OCI-M2 (cell line): Measurements from ENCODE around the gene SFMBT2.
"Not testable (repeated sequence)": the region's sequence is repeated elsewhere in the genome, so short reads cannot be mapped to it uniquely, and the experiment has no call there.

ENCODE experiments used
- DNase-seq: peaks from one replicate; lab custom pipeline; 2025; ENCODE audit not compliant: unreplicated experiment; lab: John Stamatoyannopoulos, UW

Gene SFMBT2

GRCh38 chr10:7234109-7234508 is 176.7 kb downstream of the SFMBT2 start:
- no peak for DNase-seq

- DNase-seq: no peak
These were observed 177.4 kb downstream of the SFMBT2 start for GRCh38 chr10:7233259-7233991.

GRCh38 chr10:7231509-7232414 is 179.1 kb downstream of the SFMBT2 start:
- no peak for DNase-seq

GRCh38 chr10:7230951-7231350 is 179.9 kb downstream of the SFMBT2 start:
- DNase-seq: no peak

GRCh38 chr10:7230036-7230435 is 180.8 kb downstream of the SFMBT2 start:
- DNase-seq: no peak

GRCh38 chr10:7225133-7225532 is 185.7 kb downstream of the SFMBT2 start:
- no peak for DNase-seq

- no peak for DNase-seq
These were observed 191.9 kb downstream of the SFMBT2 start for GRCh38 chr10:7218968-7219367.

GRCh38 chr10:7212696-7213095 is 198.1 kb downstream of the SFMBT2 start:
- not testable (repeated sequence) for DNase-seq

GRCh38 chr10:7211857-7212577 is 198.8 kb downstream of the SFMBT2 start:
- DNase-seq: no peak

GRCh38 chr10:7210516-7210915 is 200.3 kb downstream of the SFMBT2 start:
- DNase-seq: no peak

GRCh38 chr10:7209458-7209857 is 201.4 kb downstream of the SFMBT2 start:
- no peak for DNase-seq

- DNase-seq: no peak
These were observed 204.3 kb downstream of the SFMBT2 start for GRCh38 chr10:7206412-7207100.

- DNase-seq: no peak
These were observed 205.2 kb downstream of the SFMBT2 start for GRCh38 chr10:7205656-7206055.

GRCh38 chr10:7202793-7203355 is 208.0 kb downstream of the SFMBT2 start:
- DNase-seq: no peak

GRCh38 chr10:7199152-7199760 is 211.6 kb downstream of the SFMBT2 start:
- DNase-seq: no peak

- DNase-seq: no peak
These were observed 214.6 kb downstream of the SFMBT2 start for GRCh38 chr10:7196284-7196683.

GRCh38 chr10:7195118-7195517 is 215.7 kb downstream of the SFMBT2 start:
- DNase-seq: no peak

- no peak for DNase-seq
These were observed 216.3 kb downstream of the SFMBT2 start for GRCh38 chr10:7194571-7194970.

- DNase-seq: no peak
These were observed 217.5 kb downstream of the SFMBT2 start for GRCh38 chr10:7193369-7193768.

- DNase-seq: no peak
These were observed 217.9 kb downstream of the SFMBT2 start for GRCh38 chr10:7192831-7193361.
